NCI-H2107 treated with DMSO at 0.1 percent for 48 hours (cell line): Measurements from ENCODE around the gene SLC6A19.

Experiments
- DNase-seq: peaks from one replicate; lab custom pipeline; 2025; ENCODE audit not compliant: unreplicated experiment; lab: John Stamatoyannopoulos, UW

Gene SLC6A19

GRCh38 chr5:1208221-1208742 lies 6.9 kb downstream of the SLC6A19 start:
- DNase-seq, result peak; percentile 26

DNA sequence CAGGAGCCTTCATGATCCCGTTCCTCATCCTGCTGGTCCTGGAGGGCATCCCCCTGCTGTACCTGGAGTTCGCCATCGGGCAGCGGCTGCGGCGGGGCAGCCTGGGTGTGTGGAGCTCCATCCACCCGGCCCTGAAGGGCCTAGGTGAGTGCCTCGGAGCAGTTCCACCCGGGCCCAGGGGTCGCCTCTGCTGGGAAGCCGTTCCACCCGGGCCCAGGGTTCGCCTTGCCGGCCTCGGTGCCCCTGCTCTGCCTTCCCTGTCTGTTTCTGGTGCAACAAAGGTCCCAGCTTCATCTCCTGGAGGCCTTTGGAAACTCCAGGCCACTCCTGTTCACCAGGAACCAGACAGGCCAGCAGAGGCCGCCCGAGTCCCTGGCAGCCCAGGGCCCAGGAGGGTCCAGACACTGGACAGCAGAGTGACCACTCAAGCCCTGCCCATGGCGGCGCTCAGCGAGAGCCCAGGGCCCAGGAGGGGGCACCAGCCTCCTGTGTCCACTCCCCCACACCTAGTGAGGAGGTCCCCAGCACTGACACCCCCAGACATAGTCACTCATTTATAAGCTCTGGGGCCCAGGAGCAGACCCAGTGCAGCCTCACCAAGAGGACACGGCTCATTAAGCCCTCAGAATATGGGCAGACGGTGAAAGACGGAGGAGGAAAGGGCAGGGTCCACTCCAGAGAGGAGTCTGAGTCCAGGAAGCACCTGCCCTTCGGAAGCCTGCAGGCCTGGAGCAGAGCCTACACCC lies 7.5 kb downstream of the SLC6A19 start:
- DNase-seq, result peak; percentile 24

GRCh38 chr5:1209489-1209852 lies 8.1 kb downstream of the SLC6A19 start:
- DNase-seq, result no peak

GRCh38 chr5:1209896-1210776 lies 8.7 kb downstream of the SLC6A19 start:
- DNase-seq, result no peak

- DNase-seq, result no peak
Observed at GRCh38 chr5:1210832-1211251, 9.4 kb downstream of the SLC6A19 start.

GRCh38 chr5:1211701-1212100 lies 10.3 kb downstream of the SLC6A19 start:
- DNase-seq, result no peak

- no peak for DNase-seq
Observed at GRCh38 chr5:1212271-1212670, 10.9 kb downstream of the SLC6A19 start.

DNA sequence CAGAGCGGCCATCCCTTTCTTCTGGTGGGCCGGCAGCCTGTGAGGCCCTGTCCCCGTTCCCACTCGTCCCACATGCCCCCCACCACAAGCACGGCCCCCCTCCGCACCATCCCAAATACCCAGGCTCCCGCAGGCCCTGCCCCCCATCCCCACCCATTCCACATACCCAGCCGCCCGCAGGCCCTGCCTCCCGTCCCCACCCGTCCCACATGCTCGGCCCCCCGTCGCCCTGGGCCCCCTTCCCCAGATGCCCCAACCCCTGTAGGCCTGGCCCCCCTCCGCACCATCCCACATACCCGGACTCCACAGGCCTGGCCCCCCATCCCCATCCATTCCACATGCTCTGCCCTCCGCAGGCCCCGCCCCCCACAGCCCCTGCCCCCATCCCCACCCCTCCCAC lies 11.5 kb downstream of the SLC6A19 start:
- no peak for DNase-seq

DNA sequence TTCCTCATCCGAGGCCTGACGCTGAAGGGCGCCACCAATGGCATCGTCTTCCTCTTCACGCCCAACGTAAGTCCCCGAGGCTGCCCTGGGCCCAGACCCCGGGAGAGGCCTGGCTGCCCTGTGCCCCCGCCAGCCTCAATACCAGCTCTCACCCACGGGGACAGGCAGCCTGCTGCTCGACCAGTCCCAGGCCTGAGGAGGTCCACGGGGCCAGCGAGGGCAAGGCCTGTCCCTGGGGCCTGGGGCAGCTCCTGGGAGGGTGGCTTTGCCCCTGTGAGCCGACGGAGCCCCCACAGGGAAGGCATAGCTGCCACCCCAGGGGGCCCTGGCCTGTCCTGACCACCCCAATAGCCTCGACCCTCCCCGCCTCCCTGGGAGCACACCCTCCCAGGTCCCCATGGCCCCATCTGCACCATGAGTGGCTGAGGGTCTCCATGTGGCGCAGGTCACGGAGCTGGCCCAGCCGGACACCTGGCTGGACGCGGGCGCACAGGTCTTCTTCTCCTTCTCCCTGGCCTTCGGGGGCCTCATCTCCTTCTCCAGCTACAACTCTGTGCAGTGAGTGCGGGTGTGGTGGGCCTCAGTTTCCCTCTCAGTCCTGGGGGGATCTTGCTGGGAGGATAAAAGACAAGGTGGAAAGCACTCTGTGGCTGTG lies 12.2 kb downstream of the SLC6A19 start:
- no peak for DNase-seq

DNA sequence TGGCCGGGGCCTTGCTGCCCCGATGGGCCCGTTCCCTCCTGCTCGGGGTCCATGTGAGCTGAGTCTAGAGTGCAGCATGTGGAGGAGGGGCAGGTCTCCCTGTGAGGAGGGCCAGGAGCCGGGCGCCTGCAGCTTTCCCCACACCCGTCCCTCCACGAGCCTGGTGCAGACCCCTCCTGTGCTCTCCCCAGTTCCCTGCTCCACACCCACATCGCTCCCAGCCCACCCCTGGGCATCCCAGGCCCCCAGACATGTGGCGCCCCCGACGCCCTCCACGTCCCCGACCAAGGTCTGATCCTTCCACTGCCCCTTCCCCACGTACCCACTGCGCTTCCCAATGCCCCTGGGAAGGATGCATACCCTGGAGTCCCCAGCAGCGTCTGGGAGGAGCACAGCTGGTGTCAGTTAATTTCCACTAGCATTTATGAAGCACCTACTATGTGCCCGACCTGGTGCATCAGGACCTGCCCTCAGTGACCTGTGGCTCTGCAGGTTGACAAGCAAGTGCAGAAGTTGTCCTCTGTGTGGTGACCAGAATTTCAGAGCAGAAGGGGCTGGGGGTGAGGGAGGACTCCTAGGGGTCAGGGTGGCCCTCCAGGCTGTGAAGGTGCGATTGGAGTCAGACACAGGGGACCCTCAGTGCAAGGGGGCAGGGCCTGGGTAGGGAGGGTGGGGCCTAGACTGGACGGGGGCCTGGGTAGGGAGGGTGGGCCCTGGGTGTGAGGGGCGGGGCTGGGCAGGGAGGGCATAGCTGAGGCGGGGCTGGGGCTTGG lies 13.0 kb downstream of the SLC6A19 start:
- DNase-seq, result no peak

GRCh38 chr5:1214936-1215220 lies 13.5 kb downstream of the SLC6A19 start:
- DNase-seq, result peak; percentile 78

- no peak for DNase-seq
Observed at GRCh38 chr5:1215320-1216096, 14.1 kb downstream of the SLC6A19 start.

DNA sequence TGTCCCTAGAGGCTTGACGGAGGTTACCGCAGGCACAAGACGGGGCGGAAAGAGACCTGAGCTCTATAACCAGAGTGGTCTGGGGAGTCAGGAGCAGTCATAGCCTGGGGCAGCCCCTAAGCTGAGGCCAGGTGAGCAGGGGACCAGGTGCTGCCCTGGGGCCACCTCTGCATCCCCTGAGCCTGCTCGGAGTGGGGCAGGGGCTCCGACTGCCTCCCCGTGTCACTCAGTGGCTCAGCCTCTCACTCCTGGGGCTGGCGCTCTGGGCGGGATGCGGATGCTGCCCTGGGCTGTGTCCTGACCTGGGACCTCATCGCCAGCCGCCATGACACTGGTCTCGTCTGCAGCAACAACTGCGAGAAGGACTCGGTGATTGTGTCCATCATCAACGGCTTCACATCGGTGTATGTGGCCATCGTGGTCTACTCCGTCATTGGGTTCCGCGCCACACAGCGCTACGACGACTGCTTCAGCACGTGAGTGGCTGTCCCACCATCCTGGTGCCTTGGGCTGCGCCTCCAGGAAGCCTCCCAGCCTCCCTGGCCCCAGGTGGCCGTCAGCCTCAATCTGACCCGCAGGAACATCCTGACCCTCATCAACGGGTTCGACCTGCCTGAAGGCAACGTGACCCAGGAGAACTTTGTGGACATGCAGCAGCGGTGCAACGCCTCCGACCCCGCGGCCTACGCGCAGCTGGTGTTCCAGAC lies 15.0 kb downstream of the SLC6A19 start:
- no peak for DNase-seq

DNA sequence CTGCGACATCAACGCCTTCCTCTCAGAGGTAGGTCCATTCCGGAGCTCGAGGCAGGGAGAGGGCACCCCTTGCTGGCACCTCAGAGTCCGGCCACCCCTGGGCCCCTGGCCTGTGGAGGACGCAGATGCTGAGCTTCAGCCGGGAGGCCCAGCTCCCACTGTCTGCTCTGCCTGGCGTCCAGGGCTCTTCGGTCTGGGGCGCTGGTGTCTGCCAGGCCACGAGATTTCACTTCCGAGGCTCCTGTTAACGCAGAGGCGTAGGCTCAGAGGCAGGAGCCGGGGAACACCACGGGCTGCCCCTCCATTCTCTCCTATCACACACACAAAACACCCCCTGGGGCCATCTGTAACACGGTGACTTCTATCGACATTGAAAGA lies 15.5 kb downstream of the SLC6A19 start:
- DNase-seq, result no peak

GRCh38 chr5:1217596-1218206 lies 16.3 kb downstream of the SLC6A19 start:
- DNase-seq, result no peak

- no peak for DNase-seq
Observed at GRCh38 chr5:1218351-1219080, 17.1 kb downstream of the SLC6A19 start.

DNA sequence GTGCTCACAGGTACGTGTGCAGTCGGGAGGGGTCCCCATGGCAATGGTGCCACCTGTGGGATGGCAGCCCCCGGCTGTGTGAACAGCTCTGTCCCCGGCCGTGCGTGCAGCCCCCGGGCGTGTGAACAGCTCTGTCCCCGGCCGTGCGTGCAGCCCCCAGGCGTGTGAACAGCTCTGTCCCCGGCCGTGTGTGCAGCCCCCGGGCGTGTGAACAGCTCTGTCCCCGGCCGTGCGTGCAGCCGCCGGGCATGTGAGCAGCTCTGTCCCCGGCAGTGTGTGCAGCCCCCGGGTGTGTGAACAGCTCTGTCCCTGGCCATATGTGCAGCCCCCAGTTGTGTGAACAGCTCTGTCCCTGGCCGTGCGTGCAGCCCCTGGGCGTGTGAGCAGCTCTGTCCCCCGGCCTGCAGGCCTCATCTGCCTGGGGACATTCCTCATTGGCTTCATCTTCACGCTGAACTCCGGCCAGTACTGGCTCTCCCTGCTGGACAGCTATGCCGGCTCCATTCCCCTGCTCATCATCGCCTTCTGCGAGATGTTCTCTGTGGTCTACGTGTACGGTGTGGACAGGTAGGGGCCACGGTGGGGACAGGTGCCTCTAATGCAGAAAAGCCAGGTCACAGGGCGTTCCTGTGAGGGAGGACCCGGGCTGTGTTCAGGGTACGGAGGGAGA lies 17.8 kb downstream of the SLC6A19 start:
- DNase-seq, result no peak

- DNase-seq, result no peak
Observed at GRCh38 chr5:1219768-1220100, 18.3 kb downstream of the SLC6A19 start.
